ENCODE data around the gene ANKRD34C. TPM values are rescaled to one million over a fixed set of nuclear protein-coding genes. Genes with fewer than 3 reads are reported as not detected.

ANKRD34C gene
- total and polyA plus RNA-seq, 9 of the 15 experiments (the other 6 are each of a cell fraction or from before 2014, with no cell fraction given), result 0.01 TPM; not detected in 8

GRCh38 chr15:79265987-79266579 lies 16.4 kb upstream of the ANKRD34C start (continued):
- no peak for TF ChIP-seq MGA (IDR thresholded peaks at IDR 0.05)
- no peak for TF ChIP-seq XRCC3 (IDR thresholded peaks at IDR 0.05)
- TF ChIP-seq ZNF3 (CRISPR knock-in tag; IDR thresholded peaks at IDR 0.05), result no peak
- no peak for TF ChIP-seq KDM5B (IDR thresholded peaks at IDR 0.05; ENCODE audit: insufficient replicate concordance, low read depth, low read length)
- no peak for TF ChIP-seq TEAD4 (IDR thresholded peaks at IDR 0.05; ENCODE audit: low read length)
- no peak for TF ChIP-seq TEAD4 (CRISPR knock-in tag; IDR thresholded peaks at IDR 0.05; ENCODE audit: borderline replicate concordance)

Measured in K562 (cell line).